HTR-8/SVneo (cell line): ENCODE data around the gene DGKH.
"Not testable (repeated sequence)": the region's sequence is repeated elsewhere in the genome, so short reads cannot be mapped to it uniquely, and the experiment has no call there.

ENCODE experiments used
- DNase-seq: peaks from one replicate; pipeline ENCODE4 v3.0.0; 2011; ENCODE audit warnings: low spot score, mixed read lengths; ENCODE audit not compliant: insufficient read length
- FAIRE-seq: peaks from 2 replicates; lab custom pipeline; 2011; peaks lifted over from hg19 to GRCh38; lab: Jason Lieb, UNC

DGKH gene

GRCh38 chr13:42146359-42146758, 97.9 kb downstream of the DGKH start:
- DNase-seq (no peak), FAIRE-seq (no peak)

GRCh38 chr13:42148538-42148937, 100.1 kb downstream of the DGKH start:
- no peak for FAIRE-seq

GRCh38 chr13:42149136-42149535, 100.7 kb downstream of the DGKH start:
- FAIRE-seq (no peak), DNase-seq (no peak)

More at GRCh38 chr13:42148538-42148937, 100.1 kb downstream of the DGKH start:
- no peak for DNase-seq

- DNase-seq (no peak), FAIRE-seq (no peak)
Measured at GRCh38 chr13:42151781-42152180, 103.3 kb downstream of the DGKH start.

GRCh38 chr13:42152495-42152894, 104.0 kb downstream of the DGKH start:
- DNase-seq (no peak), FAIRE-seq (no peak)

GRCh38 chr13:42153199-42154113, 105.0 kb downstream of the DGKH start:
- DNase-seq (no peak), FAIRE-seq (no peak)

- no peak for DNase-seq
Measured at GRCh38 chr13:42155251-42155650, 106.8 kb downstream of the DGKH start.

GRCh38 chr13:42163338-42163737, 114.9 kb downstream of the DGKH start:
- FAIRE-seq: not testable (repeated sequence)

More at GRCh38 chr13:42155251-42155650, 106.8 kb downstream of the DGKH start:
- FAIRE-seq: no peak

GRCh38 chr13:42163910-42164309, 115.5 kb downstream of the DGKH start:
- not testable (repeated sequence) for DNase-seq, FAIRE-seq

More at GRCh38 chr13:42163338-42163737, 114.9 kb downstream of the DGKH start:
- not testable (repeated sequence) for DNase-seq

- no peak for FAIRE-seq
- DNase-seq: no peak
Measured at GRCh38 chr13:42164557-42165125, 116.2 kb downstream of the DGKH start.

- FAIRE-seq: no peak
Measured at GRCh38 chr13:42168496-42168895, 120.0 kb downstream of the DGKH start.

GRCh38 chr13:42170029-42170428, 121.6 kb downstream of the DGKH start:
- DNase-seq: no peak
- FAIRE-seq: no peak

More at GRCh38 chr13:42168496-42168895, 120.0 kb downstream of the DGKH start:
- no peak for DNase-seq

GRCh38 chr13:42173789-42174343, 125.4 kb downstream of the DGKH start:
- FAIRE-seq (no peak), DNase-seq (no peak)

- FAIRE-seq (no peak), DNase-seq (peak; percentile 1)
Measured at GRCh38 chr13:42174344-42175162, 126.1 kb downstream of the DGKH start.

GRCh38 chr13:42176294-42176693, 127.8 kb downstream of the DGKH start:
- no peak for FAIRE-seq

GRCh38 chr13:42177189-42177588, 128.7 kb downstream of the DGKH start:
- no peak for FAIRE-seq

More at GRCh38 chr13:42176294-42176693, 127.8 kb downstream of the DGKH start:
- no peak for DNase-seq

GRCh38 chr13:42181381-42181953, 133.0 kb downstream of the DGKH start:
- FAIRE-seq (no peak), DNase-seq (no peak)

More at GRCh38 chr13:42177189-42177588, 128.7 kb downstream of the DGKH start:
- no peak for DNase-seq

- no peak for FAIRE-seq
- DNase-seq: no peak
Measured at GRCh38 chr13:42189061-42189460, 140.6 kb downstream of the DGKH start.

- no peak for DNase-seq
- no peak for FAIRE-seq
Measured at GRCh38 chr13:42190529-42190928, 142.1 kb downstream of the DGKH start.
